RWPE2 (cell line): Measurements from ENCODE around the gene PIH1D1.

ENCODE experiments used
- ATAC-seq: fragments of 200-7000 bp; cut with Tn5 transposase; 3 replicates; pipeline ENCODE4 v1.9.1; 2021; ENCODE audit warnings: low read depth
- DNase-seq: peaks from one replicate; pipeline ENCODE4 v3.0.0-alpha.2; 2020; ENCODE audit warnings: low spot score
- H3K27ac ChIP-seq: fragments of 450-650 bp; 2 replicates; pipeline ENCODE4 v1.5.1; 2017; ENCODE audit warnings: mild to moderate bottlenecking; ENCODE audit not compliant: poor library complexity, severe bottlenecking
- H3K27me3 ChIP-seq: fragments of 250-450 bp; sonication (Bioruptor Pico); 2 replicates; pipeline ENCODE4 v1.5.1; 2021; ENCODE audit warnings: mild to moderate bottlenecking, moderate library complexity; ENCODE audit not compliant: insufficient read depth, poor library complexity, severe bottlenecking
- H3K36me3 ChIP-seq: fragments of 250-450 bp; sonication (Bioruptor Pico); 2 replicates; pipeline ENCODE4 v1.5.1; 2020; ENCODE audit warnings: low read depth, mild to moderate bottlenecking, moderate library complexity
- H3K4me1 ChIP-seq: fragments of 250-450 bp; sonication (Bioruptor Pico); 2 replicates; pipeline ENCODE4 v1.5.1; 2021; ENCODE audit warnings: mild to moderate bottlenecking, moderate library complexity; ENCODE audit not compliant: insufficient read depth, poor library complexity, severe bottlenecking
- H3K4me3 ChIP-seq: fragments of 250-450 bp; sonication (Bioruptor Pico); 2 replicates; pipeline ENCODE4 v1.5.1; 2021; ENCODE audit warnings: mild to moderate bottlenecking, moderate library complexity; ENCODE audit not compliant: severe bottlenecking
- H3K9me3 ChIP-seq: fragments of 250-450 bp; sonication (Bioruptor Pico); 2 replicates; pipeline ENCODE4 v1.5.1; 2021; ENCODE audit warnings: mild to moderate bottlenecking, moderate library complexity; ENCODE audit not compliant: severe bottlenecking
- TF ChIP-seq, protein P1 (sequence below): fragments of 450-650 bp; IDR thresholded peaks from one replicate; pipeline ENCODE4 v1.5.1; 2017; ENCODE audit warnings: mild to moderate bottlenecking, moderate library complexity; ENCODE audit not compliant: poor library complexity, severe bottlenecking

The PIH1D1 gene

DNA sequence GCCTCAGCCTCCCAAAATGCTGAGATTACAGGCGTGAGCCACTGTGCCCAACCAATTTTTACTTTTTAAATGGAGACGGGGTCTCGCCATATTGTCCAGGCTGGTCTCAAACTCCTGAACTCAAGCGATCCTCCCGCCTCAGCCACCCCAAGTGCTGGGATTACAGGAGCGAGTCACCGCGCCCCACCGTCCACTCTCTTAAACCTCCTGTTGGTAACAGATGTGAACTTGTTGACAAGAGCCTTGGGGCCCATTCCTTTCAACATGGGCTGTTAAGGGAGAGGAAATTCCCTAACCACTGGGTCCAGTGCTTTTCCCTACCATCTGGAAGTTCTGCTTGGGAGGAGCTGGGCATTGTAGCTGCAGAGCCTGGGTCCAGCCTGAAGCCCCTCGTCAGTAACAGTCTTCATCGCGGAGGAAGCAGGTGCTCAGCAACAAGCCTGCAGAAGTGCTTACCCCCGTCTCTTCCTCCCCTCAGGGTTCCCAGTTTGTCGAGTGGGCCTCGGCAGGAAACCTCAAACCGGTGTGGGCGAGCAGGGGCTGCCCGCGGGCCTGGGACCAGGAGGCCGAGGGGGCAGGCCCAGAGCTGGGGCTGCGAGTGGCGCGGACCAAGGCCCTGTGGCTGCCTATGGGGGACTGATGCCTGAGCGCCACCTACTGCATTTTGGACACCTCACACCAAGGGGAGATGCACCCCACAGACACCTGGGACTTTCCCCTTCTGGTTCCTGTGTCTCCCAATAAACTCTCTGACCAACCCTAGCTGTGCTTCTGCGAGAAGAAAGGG is 18.4 kb upstream of the PIH1D1 start:
- Histone ChIP-seq H3K27me3 (no peaks in the 10 kb centered on the region), H3K36me3 (no peaks in the 10 kb centered on the region), H3K27ac (no peak overlapping the region), H3K4me3 (no peak overlapping the region), H3K4me1 (peaks cover 6% of the 10 kb centered on the region), H3K9me3 (no peaks in the 10 kb centered on the region)
- ATAC-seq (no peak), DNase-seq (no peak)
- TF ChIP-seq, protein P1, sequence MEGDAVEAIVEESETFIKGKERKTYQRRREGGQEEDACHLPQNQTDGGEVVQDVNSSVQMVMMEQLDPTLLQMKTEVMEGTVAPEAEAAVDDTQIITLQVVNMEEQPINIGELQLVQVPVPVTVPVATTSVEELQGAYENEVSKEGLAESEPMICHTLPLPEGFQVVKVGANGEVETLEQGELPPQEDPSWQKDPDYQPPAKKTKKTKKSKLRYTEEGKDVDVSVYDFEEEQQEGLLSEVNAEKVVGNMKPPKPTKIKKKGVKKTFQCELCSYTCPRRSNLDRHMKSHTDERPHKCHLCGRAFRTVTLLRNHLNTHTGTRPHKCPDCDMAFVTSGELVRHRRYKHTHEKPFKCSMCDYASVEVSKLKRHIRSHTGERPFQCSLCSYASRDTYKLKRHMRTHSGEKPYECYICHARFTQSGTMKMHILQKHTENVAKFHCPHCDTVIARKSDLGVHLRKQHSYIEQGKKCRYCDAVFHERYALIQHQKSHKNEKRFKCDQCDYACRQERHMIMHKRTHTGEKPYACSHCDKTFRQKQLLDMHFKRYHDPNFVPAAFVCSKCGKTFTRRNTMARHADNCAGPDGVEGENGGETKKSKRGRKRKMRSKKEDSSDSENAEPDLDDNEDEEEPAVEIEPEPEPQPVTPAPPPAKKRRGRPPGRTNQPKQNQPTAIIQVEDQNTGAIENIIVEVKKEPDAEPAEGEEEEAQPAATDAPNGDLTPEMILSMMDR = no peak

DNA sequence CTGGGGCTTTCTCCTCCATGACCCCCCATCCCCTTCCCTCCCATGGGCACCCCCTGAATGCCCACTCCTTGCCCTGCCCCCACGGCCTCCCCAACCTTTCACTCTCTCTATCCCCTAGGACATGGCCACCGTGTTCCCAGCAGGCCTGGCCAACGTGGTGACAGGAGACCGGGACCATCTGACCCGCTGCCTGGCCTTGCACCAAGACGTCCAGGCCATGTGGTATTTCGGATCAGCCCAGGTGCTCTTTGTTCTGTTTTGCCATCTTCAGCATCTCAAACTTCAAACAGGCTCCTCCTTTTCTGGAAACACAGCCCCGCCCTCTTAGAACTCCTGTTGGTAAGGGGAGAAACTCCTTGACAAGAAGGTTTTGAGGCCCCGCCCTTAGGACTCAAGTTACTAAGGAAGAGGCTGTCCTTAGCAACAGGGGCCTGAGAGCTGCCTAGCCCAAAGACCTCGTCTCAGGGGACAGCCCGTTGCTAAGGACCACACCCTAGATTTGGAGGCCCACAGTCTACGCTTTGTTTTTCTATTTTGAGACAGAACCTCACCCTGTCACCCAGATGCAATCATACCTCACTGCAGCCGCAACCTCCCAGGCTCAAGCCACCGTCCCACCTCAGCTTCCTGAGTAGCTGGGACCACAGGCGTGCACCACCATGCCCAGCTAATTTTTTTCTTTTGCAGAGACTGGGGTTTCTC is 17.3 kb upstream of the PIH1D1 start:
- Histone ChIP-seq H3K36me3 (no peaks in the 10 kb centered on the region), H3K4me1 (peaks cover 6% of the 10 kb centered on the region), H3K4me3 (no peak overlapping the region), H3K9me3 (no peaks in the 10 kb centered on the region), H3K27me3 (no peaks in the 10 kb centered on the region), H3K27ac (peak overlapping the region; percentile 41)
- TF ChIP-seq, protein P1 = no peak
- DNase-seq (no peak), ATAC-seq (peak; percentile 76)

DNA sequence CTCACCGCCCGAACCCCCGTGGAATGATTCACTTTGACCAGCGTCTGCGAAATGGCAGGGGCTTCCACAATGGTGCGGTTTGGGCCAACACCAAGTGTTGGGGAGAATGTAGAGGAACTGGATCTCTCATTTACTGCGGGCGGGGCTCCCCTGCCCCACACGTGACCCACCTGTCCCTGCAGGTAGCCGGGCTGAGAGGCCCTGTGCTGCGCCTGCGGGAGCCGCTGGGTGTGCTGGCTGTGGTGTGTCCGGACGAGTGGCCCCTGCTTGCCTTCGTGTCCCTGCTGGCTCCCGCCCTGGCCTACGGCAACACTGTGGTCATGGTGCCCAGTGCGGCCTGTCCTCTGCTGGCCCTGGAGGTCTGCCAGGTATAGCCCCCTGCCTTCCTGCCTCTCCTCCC is 16.6 kb upstream of the PIH1D1 start:
- peak; percentile 53 for ATAC-seq
- H3K4me1 ChIP-seq = peaks cover 6% of the 10 kb centered on the region
- no peaks in the 10 kb centered on the region for H3K36me3 ChIP-seq
- DNase-seq = no peak
- no peaks in the 10 kb centered on the region for H3K27me3 ChIP-seq
- no peak overlapping the region for H3K4me3 ChIP-seq
- H3K9me3 ChIP-seq = no peaks in the 10 kb centered on the region
- H3K27ac ChIP-seq = peak overlapping the region; percentile 41
- TF ChIP-seq, protein P1 = no peak

DNA sequence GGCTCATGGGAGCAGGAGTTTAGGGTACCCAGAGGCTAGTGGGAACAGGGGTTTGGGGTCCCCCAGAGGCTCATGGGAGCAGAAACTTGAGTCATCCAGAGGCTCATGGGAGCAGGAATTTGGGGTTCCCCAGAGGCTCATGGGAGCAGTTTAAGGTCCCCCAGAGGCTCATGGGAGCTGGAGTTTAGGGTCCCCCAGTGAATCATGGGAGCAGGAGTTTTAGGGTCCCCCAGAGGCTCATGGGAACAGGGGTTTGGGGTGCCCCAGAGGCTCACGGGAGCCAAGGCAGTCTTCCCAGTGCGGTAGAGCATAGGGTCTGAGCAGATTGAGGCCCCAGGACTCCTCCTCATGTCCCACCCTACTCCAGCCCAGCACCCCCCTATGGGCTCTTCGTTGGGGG is 13.8 kb upstream of the PIH1D1 start:
- no peak overlapping the region for H3K4me3 ChIP-seq
- no peak for DNase-seq
- no peaks in the 10 kb centered on the region for H3K27me3 ChIP-seq
- no peaks in the 10 kb centered on the region for H3K36me3 ChIP-seq
- no peaks in the 10 kb centered on the region for H3K9me3 ChIP-seq
- ATAC-seq = no peak
- TF ChIP-seq, protein P1 = no peak
- H3K4me1 ChIP-seq = peaks cover 6% of the 10 kb centered on the region
- no peak overlapping the region for H3K27ac ChIP-seq
